ENCODE measurements around the gene DVL3.

Gene DVL3

DNA sequence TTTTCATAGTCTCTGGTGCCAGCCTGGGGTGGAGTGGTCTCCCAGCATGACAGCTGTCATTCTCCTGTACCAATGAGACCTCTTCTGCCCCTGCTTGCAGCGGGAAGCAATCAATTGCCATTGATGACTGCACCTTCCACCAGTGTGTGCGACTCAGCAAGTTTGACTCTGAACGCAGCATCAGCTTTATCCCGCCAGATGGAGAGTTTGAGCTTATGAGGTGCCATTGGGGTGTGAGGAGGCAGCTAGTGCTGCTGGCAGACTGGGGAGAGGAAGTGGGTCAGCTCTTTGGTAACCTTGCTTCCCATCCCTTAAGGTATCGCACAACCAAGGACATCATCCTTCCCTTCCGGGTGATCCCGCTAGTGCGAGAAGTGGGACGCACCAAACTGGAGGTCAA lies 26.4 kb downstream of the DVL3 start:
- DNase-seq (ENCODE audit: low read depth): no peak
- no peak overlapping the region for H3K4me3 ChIP-seq (ENCODE audit: low read length)
- TF ChIP-seq, protein P1, sequence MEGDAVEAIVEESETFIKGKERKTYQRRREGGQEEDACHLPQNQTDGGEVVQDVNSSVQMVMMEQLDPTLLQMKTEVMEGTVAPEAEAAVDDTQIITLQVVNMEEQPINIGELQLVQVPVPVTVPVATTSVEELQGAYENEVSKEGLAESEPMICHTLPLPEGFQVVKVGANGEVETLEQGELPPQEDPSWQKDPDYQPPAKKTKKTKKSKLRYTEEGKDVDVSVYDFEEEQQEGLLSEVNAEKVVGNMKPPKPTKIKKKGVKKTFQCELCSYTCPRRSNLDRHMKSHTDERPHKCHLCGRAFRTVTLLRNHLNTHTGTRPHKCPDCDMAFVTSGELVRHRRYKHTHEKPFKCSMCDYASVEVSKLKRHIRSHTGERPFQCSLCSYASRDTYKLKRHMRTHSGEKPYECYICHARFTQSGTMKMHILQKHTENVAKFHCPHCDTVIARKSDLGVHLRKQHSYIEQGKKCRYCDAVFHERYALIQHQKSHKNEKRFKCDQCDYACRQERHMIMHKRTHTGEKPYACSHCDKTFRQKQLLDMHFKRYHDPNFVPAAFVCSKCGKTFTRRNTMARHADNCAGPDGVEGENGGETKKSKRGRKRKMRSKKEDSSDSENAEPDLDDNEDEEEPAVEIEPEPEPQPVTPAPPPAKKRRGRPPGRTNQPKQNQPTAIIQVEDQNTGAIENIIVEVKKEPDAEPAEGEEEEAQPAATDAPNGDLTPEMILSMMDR (IDR thresholded peaks at IDR 0.05; ENCODE audit: insufficient read depth, low read depth, low read length, missing control alignments): no peak

GRCh38 chr3:184183679-184184078 lies 28.5 kb downstream of the DVL3 start:
- TF ChIP-seq, protein P1 (IDR thresholded peaks at IDR 0.05; ENCODE audit: insufficient read depth, low read depth, low read length, missing control alignments): no peak
- DNase-seq (ENCODE audit: low read depth): no peak
- no peak overlapping the region for H3K4me3 ChIP-seq (ENCODE audit: low read length)

DNA sequence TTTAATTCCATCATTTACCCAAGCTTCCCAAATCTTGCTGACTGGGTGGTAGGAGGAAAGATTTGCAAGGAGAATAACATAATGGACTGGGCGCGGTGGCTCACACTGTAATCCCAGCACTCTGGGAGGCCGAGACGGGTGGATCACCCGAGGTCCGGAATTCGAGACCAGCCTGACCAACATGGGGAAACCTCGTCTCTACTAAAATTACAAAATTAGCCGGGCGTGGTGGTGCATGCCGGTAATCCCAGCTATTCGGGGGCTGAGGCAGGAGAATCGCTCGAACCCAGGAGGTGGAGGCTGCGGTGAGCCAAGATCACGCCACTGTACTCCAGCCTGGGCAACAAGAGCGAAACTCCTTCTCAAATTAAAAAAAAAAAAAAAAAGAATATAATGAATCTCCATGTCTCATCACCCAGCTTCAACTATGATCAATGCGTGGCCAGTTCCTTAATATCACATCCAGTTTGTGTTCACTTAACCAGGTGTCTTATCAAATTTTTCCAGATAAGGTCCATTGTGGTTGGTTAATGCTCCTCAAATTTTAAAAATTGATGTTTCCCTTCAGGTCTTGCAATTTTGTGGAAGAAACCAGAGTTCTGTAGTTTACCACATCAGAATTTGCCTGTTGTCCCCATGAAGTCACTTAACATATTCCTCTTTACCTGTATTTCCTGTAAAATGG lies 29.5 kb downstream of the DVL3 start:
- TF ChIP-seq, protein P1 (IDR thresholded peaks at IDR 0.05; ENCODE audit: insufficient read depth, low read depth, low read length, missing control alignments): no peak
- H3K4me3 ChIP-seq (ENCODE audit: low read length): no peak overlapping the region
- no peak for DNase-seq (ENCODE audit: low read depth)

DNA sequence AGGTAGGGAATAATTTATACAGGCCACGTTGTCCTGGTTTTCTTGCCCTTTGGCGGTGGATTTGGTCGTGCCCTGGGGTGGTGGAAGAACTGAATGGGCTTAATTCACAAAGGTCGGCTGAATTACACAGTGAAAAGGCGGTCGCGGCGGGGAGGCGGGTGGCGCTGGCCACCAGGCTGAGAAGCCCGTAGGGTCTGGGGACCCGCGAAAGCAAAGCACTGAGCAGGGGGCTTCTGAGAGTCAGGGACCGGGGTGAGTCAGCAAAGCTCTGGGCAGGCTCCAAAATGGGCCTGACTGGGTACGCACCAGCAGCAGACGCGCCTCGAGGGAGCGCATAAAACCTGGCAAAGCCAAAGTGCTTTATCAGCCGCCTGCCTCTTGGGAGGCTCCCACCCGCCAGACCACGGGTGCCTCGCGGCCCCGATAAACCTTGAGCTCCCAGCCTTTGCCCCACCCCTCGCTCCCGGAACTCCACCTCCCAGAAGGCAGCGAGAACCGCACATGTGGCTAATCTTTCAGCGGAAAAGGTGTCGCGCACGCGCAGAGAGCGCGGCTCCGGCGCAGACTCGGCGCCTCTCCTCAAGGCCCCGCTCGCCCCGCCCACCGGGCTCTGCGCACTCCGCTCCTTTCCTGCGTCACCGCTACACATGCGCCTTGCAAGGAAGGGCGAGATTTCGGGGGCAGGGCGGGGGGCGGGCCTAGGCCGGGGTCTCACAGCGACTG lies 30.4 kb downstream of the DVL3 start:
- DNase-seq (ENCODE audit: low read depth): peak; percentile 99
- TF ChIP-seq, protein P1 (IDR thresholded peaks at IDR 0.05; ENCODE audit: insufficient read depth, low read depth, low read length, missing control alignments): no peak
- H3K4me3 ChIP-seq (ENCODE audit: low read length): peak overlapping the region; percentile 97

GRCh38 chr3:184186184-184186901 lies 31.2 kb downstream of the DVL3 start, which contains the start of gene ABCF3:
ABCF3 (plus strand) TSS chr3:184186199; CDS start chr3:184186208, 9 bp downstream.
- TF ChIP-seq, protein P1 (IDR thresholded peaks at IDR 0.05; ENCODE audit: insufficient read depth, low read depth, low read length, missing control alignments): no peak
- DNase-seq (ENCODE audit: low read depth): peak; percentile 46
- peak within 1 kb of the TSS; percentile 97 for H3K4me3 ChIP-seq (ENCODE audit: low read length)

DNA sequence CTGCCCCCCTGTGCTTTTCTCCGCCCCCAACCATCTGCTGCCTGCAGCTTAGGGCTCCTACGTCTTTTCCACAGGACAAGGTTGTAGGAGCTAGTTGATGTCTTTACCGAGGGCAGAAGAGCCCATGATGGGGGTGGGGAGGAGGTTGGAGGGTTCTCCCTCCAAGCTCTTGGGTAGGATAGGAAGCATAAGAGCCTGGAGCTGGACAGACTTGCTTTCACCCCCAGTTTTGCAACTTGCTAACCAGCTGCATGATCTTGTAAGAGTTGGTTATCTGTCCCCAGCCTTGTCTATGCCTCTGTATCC lies 31.7 kb downstream of the DVL3 start:
- H3K4me3 ChIP-seq (ENCODE audit: low read length): peak overlapping the region; percentile 97
- DNase-seq (ENCODE audit: low read depth): no peak
- TF ChIP-seq, protein P1 (IDR thresholded peaks at IDR 0.05; ENCODE audit: insufficient read depth, low read depth, low read length, missing control alignments): no peak

Measured in epithelial cell of esophagus (primary cell).